ENCODE results near the gene MYCL. TPM values are rescaled to one million over a fixed set of nuclear protein-coding genes. Genes with fewer than 3 reads are reported as not detected.
"Not testable (repeated sequence)": the region's sequence is repeated elsewhere in the genome, so short reads cannot be mapped to it uniquely, and the experiment has no call there.

Gene MYCL
- total RNA-seq, 1 donor from 2014 or later = 3.8 TPM

DNA sequence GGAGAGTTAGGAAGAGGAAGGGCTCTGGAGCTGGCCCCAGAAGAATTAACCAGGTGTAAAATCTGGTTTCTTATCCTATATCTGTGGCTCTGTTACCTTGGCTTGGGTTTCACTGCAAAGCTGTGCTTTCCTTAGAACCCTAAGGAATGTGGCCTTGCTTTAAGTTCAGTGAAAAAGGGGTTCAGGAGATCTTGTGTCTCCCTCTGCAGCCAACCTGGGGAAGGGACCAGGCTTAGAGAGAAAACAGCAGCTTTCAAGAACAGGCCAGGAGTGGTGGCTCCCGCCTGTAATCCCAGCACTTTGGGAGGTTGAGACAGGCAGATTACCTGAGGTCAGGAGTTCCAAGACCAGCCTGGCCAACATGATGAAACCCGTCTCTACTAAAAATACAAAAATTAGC, 16.1 kb upstream of the MYCL start:
- FAIRE-seq = no peak
- Histone ChIP-seq H3K36me3 (ENCODE audit: insufficient read depth, low read length) (no peaks in the 10 kb centered on the region), H3K4me3 (ENCODE audit: insufficient read depth, low read depth, low read length) (no peak overlapping the region), H3K4me2 (ENCODE audit: low read length) (no peak overlapping the region), H2AFZ (ENCODE audit: low read depth, low read length) (no peak overlapping the region), H3K27ac (ENCODE audit: low read depth, low read length) (no peak overlapping the region), H3K27me3 (ENCODE audit: insufficient read depth, low read length) (peaks cover 7% of the 10 kb centered on the region), H3K9me3 (ENCODE audit: insufficient read depth, low read depth, low read length) (no peaks in the 10 kb centered on the region), H4K20me1 (ENCODE audit: insufficient read depth, low read length) (no peaks in the 10 kb centered on the region), H3K79me2 (ENCODE audit: insufficient read depth, low read length) (no peaks in the 10 kb centered on the region), H3K4me1 (ENCODE audit: insufficient read depth, low read length) (no peaks in the 10 kb centered on the region), H3K9ac (ENCODE audit: low read length) (no peak overlapping the region)
- no peaks in the 10 kb centered on the region for H3K36me3 Mint-ChIP-seq (ENCODE audit: low read depth, unreplicated experiment)
- H3K4me1 Mint-ChIP-seq (ENCODE audit: low read depth, unreplicated experiment) = peaks cover 4% of the 10 kb centered on the region
- H3K27me3 Mint-ChIP-seq (ENCODE audit: low read depth, unreplicated experiment) = peaks cover 19% of the 10 kb centered on the region
- no peak overlapping the region for H3K27ac Mint-ChIP-seq (ENCODE audit: unreplicated experiment)
- TF ChIP-seq, protein P1, sequence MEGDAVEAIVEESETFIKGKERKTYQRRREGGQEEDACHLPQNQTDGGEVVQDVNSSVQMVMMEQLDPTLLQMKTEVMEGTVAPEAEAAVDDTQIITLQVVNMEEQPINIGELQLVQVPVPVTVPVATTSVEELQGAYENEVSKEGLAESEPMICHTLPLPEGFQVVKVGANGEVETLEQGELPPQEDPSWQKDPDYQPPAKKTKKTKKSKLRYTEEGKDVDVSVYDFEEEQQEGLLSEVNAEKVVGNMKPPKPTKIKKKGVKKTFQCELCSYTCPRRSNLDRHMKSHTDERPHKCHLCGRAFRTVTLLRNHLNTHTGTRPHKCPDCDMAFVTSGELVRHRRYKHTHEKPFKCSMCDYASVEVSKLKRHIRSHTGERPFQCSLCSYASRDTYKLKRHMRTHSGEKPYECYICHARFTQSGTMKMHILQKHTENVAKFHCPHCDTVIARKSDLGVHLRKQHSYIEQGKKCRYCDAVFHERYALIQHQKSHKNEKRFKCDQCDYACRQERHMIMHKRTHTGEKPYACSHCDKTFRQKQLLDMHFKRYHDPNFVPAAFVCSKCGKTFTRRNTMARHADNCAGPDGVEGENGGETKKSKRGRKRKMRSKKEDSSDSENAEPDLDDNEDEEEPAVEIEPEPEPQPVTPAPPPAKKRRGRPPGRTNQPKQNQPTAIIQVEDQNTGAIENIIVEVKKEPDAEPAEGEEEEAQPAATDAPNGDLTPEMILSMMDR (IDR thresholded peaks at IDR 0.05; ENCODE audit: insufficient read depth, low read depth, low read length) = no peak
- TF ChIP-seq EZH2 (IDR thresholded peaks at IDR 0.05; ENCODE audit: insufficient read depth, low read length) = no peak
- DNase-seq (ENCODE audit: low read depth) = no peak
- no peak overlapping the region for H3K4me3 Mint-ChIP-seq (ENCODE audit: unreplicated experiment)
- H3K9me3 Mint-ChIP-seq (ENCODE audit: unreplicated experiment) = no peaks in the 10 kb centered on the region

- no peaks in the 10 kb centered on the region for H3K36me3 Mint-ChIP-seq (ENCODE audit: low read depth, unreplicated experiment)
- no peak overlapping the region for H3K27ac Mint-ChIP-seq (ENCODE audit: unreplicated experiment)
- H3K27me3 ChIP-seq (ENCODE audit: insufficient read depth, low read length) = no peaks in the 10 kb centered on the region
- TF ChIP-seq, protein P1 (IDR thresholded peaks at IDR 0.05; ENCODE audit: insufficient read depth, low read depth, low read length) = no peak
- no peak for TF ChIP-seq EZH2 (IDR thresholded peaks at IDR 0.05; ENCODE audit: insufficient read depth, low read length)
- no peak overlapping the region for H2AFZ ChIP-seq (ENCODE audit: low read depth, low read length)
- H3K9me3 Mint-ChIP-seq (ENCODE audit: unreplicated experiment) = no peaks in the 10 kb centered on the region
- no peaks in the 10 kb centered on the region for H3K9me3 ChIP-seq (ENCODE audit: insufficient read depth, low read depth, low read length)
- no peaks in the 10 kb centered on the region for H3K4me1 ChIP-seq (ENCODE audit: insufficient read depth, low read length)
- H3K79me2 ChIP-seq (ENCODE audit: insufficient read depth, low read length) = no peaks in the 10 kb centered on the region
- H3K4me2 ChIP-seq (ENCODE audit: low read length) = no peak overlapping the region
- no peak overlapping the region for H3K9ac ChIP-seq (ENCODE audit: low read length)
- no peak overlapping the region for H3K4me3 ChIP-seq (ENCODE audit: insufficient read depth, low read depth, low read length)
- FAIRE-seq (no peak), DNase-seq (ENCODE audit: low read depth) (no peak)
- peaks cover 2% of the 10 kb centered on the region for H3K4me1 Mint-ChIP-seq (ENCODE audit: low read depth, unreplicated experiment)
- no peak overlapping the region for H3K27ac ChIP-seq (ENCODE audit: low read depth, low read length)
- H3K4me3 Mint-ChIP-seq (ENCODE audit: unreplicated experiment) = peak overlapping the region; percentile 62
- H4K20me1 ChIP-seq (ENCODE audit: insufficient read depth, low read length) = no peaks in the 10 kb centered on the region
- no peaks in the 10 kb centered on the region for H3K36me3 ChIP-seq (ENCODE audit: insufficient read depth, low read length)
- H3K27me3 Mint-ChIP-seq (ENCODE audit: low read depth, unreplicated experiment) = peaks cover 3% of the 10 kb centered on the region
Measured at GRCh38 chr1:39915499-39916129, 13.9 kb upstream of the MYCL start.

DNA sequence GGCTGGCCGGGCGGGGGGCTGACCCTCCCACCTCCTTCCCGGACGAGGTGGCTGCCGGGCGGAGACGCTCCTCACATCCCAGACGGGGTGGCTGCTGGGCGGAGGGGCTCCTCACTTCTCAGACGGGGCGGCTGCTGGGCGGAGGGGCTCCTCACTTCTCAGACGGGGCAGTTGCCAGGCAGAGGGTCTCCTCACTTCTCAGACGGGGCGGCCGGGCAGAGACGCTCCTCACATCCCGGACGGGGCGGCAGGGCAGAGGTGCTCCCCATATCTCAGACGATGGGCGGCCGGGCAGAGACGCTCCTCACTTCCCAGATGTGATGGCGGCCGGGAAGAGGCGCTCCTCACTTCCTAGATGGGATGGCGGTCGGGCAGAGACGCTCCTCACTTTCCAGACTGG, 11.4 kb upstream of the MYCL start:
- not testable (repeated sequence) for DNase-seq (ENCODE audit: low read depth); FAIRE-seq; H3K4me3 Mint-ChIP-seq (ENCODE audit: unreplicated experiment); H4K20me1 ChIP-seq (ENCODE audit: insufficient read depth, low read length); H3K4me3 ChIP-seq (ENCODE audit: insufficient read depth, low read depth, low read length); H2AFZ ChIP-seq (ENCODE audit: low read depth, low read length); H3K4me2 ChIP-seq (ENCODE audit: low read length); H3K4me1 Mint-ChIP-seq (ENCODE audit: low read depth, unreplicated experiment); H3K27me3 Mint-ChIP-seq (ENCODE audit: low read depth, unreplicated experiment); H3K27me3 ChIP-seq (ENCODE audit: insufficient read depth, low read length); H3K36me3 Mint-ChIP-seq (ENCODE audit: low read depth, unreplicated experiment); H3K9me3 Mint-ChIP-seq (ENCODE audit: unreplicated experiment); H3K27ac ChIP-seq (ENCODE audit: low read depth, low read length); H3K9me3 ChIP-seq (ENCODE audit: insufficient read depth, low read depth, low read length); H3K79me2 ChIP-seq (ENCODE audit: insufficient read depth, low read length); H3K4me1 ChIP-seq (ENCODE audit: insufficient read depth, low read length); H3K27ac Mint-ChIP-seq (ENCODE audit: unreplicated experiment); H3K9ac ChIP-seq (ENCODE audit: low read length); H3K36me3 ChIP-seq (ENCODE audit: insufficient read depth, low read length)
